SH-SY5Y (cell line): ENCODE data around the gene CHTF18.

ENCODE experiments used
- GATA2 ChIP-seq: IDR thresholded peaks from 2 replicates; pipeline ENCODE4 v1.6.1; 2011; ENCODE audit warnings: mild to moderate bottlenecking, low read depth, low read length
- GATA3 ChIP-seq: IDR thresholded peaks from 2 replicates; pipeline ENCODE4 v1.6.1; 2011; ENCODE audit warnings: low read depth, mild to moderate bottlenecking, low read length, moderate library complexity

DNA sequence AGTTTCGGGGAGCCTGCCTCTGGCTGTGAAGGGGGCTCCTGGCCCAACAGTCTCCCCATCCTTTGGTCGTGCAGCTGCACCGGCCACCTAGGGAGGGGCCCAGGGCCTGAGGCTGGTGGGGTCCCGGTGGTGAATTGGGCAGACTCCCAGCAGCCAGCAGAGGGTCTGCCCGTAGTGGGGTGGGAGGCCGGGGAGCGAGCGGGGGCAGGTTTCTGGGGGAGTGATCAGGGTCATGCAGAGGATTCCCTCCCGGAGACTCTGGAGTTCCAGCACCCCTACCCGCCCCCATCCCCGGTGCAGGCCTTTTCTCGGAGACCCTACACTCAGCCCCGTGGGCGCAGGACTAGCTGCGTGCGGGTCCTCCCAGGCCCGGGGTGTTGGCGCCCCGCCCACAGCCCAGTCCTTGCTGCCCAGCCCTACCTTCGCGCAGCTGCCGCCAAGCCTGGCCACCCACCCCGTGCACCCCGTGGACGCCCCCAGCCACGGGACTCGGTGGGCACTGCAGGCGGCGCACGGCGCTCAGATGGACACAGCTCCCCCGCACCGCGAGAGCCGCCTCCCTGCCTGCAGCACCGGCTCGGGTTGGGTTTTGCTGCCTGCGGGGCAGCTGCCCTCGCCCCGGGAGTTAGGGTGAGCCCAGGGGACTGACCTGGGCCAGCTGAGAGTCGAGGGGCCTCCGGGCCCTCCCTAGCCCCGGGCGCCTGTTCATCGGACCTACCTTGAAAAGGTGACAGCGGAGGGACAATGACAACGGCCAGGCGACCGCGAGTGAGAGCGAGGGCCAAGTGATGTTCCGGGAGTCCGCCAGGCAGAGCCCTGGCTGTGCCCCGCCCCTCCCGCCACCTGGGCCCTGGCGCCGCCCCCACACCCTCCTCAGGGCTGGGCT is 11.8 kb downstream of the CHTF18 start, which contains the start of gene GNG13:
- TF ChIP-seq GATA2, result no peak
- no peak for TF ChIP-seq GATA3
